Measurements from ENCODE around the gene GNG4. TPM values are rescaled to one million over a fixed set of nuclear protein-coding genes. Genes with fewer than 3 reads are reported as not detected.
A peak's percentile ranks its signal among the peaks of the same experiment; 100 is the strongest.

The GNG4 gene
- total and polyA plus RNA-seq, 12 donors: 0.04 to 0.15 (median 0.06) TPM; not detected in 9

GRCh38 chr1:235628316-235629005, 21.1 kb downstream of the GNG4 start:
- intact Hi-C loops (cut with DNase I): no loop called here
- H3K9me3 ChIP-seq: no peaks in the 10 kb centered on the region
- ATAC-seq (no peak), DNase-seq (no peak)
- WGBS, 2 donors: 88 to 91% methylated on average over 10 of the region's 10 CpGs
- H3K4me1 ChIP-seq: peaks cover 0 to 23% (median 8%) of the 10 kb centered on the region in 9 donors
- peaks cover 0 to 25% (median 4%) of the 10 kb centered on the region in 7 donors for H3K27me3 ChIP-seq
- no peak overlapping the region for H3K4me3 ChIP-seq
- H3K27ac ChIP-seq: no peak overlapping the region
- H3K36me3 ChIP-seq: no peaks in the 10 kb centered on the region
- TF ChIP-seq CTCF (IDR thresholded peaks at IDR 0.05): no peak

- intact Hi-C loops (cut with DNase I): no loop called here
- Histone ChIP-seq H3K4me1 (peaks cover 0 to 17% (median 5%) of the 10 kb centered on the region in 9 donors), H3K9me3 (no peaks in the 10 kb centered on the region), H3K36me3 (no peaks in the 10 kb centered on the region), H3K4me3 (no peak overlapping the region), H3K27me3 (peaks cover 0 to 22% (median 12%) of the 10 kb centered on the region in 7 donors), H3K27ac (no peak overlapping the region)
- 86 to 87% methylated on average over 4 of the region's 4 CpGs for WGBS, 2 donors
- no peak for DNase-seq
- no peak for TF ChIP-seq CTCF (IDR thresholded peaks at IDR 0.05)
- no peak for ATAC-seq
Observed at GRCh38 chr1:235625831-235626230, 23.8 kb downstream of the GNG4 start.

GRCh38 chr1:235625340-235625739, 24.2 kb downstream of the GNG4 start:
- TF ChIP-seq CTCF (IDR thresholded peaks at IDR 0.05): no peak
- intact Hi-C loops (cut with DNase I): no loop called here
- Histone ChIP-seq H3K27ac (no peak overlapping the region), H3K9me3 (no peaks in the 10 kb centered on the region), H3K36me3 (no peaks in the 10 kb centered on the region), H3K4me3 (no peak overlapping the region), H3K4me1 (peaks cover 0 to 17% (median 5%) of the 10 kb centered on the region in 9 donors), H3K27me3 (peaks cover 0 to 18% (median 11%) of the 10 kb centered on the region in 7 donors)
- DNase-seq (no peak), ATAC-seq (no peak)
- WGBS, 2 donors: 92 to 94% methylated on average over 3 of the region's 3 CpGs

GRCh38 chr1:235624721-235625333, 24.8 kb downstream of the GNG4 start:
- H3K4me1 ChIP-seq: peaks cover 0 to 17% (median 5%) of the 10 kb centered on the region in 9 donors
- TF ChIP-seq CTCF (IDR thresholded peaks at IDR 0.05): no peak
- intact Hi-C loops (cut with DNase I): no loop called here
- no peaks in the 10 kb centered on the region for H3K36me3 ChIP-seq
- peaks cover 0 to 16% (median 11%) of the 10 kb centered on the region in 7 donors for H3K27me3 ChIP-seq
- DNase-seq (peak in 1 of 2 donors; percentile 7), ATAC-seq (peak in 4 of 8 donors; percentile 6 to 61 (median 38))
- no peak overlapping the region for H3K4me3 ChIP-seq
- H3K27ac ChIP-seq: no peak overlapping the region
- WGBS, 2 donors: 30 to 34% methylated on average over 8 of the region's 8 CpGs
- H3K9me3 ChIP-seq: no peaks in the 10 kb centered on the region

Data from heart right ventricle (tissue), 16 donors.